K562 treated with DMSO at 1 percent for 12 hours (cell line): Measurements from ENCODE around the gene FAM204A. TPM values are rescaled to one million over a fixed set of nuclear protein-coding genes. Genes with fewer than 3 reads are reported as not detected.

Experiments
- total RNA-seq: library from RNA; unstranded; fragments of 300-600 nt; gene quantifications from 2 replicates; pipeline ENCODE4 v1.2.3, GENCODE V29; 2022; ENCODE audit not compliant: insufficient read depth

Gene FAM204A
- 17.6 and 18.2 TPM in 2 replicates for total RNA-seq

DNA sequence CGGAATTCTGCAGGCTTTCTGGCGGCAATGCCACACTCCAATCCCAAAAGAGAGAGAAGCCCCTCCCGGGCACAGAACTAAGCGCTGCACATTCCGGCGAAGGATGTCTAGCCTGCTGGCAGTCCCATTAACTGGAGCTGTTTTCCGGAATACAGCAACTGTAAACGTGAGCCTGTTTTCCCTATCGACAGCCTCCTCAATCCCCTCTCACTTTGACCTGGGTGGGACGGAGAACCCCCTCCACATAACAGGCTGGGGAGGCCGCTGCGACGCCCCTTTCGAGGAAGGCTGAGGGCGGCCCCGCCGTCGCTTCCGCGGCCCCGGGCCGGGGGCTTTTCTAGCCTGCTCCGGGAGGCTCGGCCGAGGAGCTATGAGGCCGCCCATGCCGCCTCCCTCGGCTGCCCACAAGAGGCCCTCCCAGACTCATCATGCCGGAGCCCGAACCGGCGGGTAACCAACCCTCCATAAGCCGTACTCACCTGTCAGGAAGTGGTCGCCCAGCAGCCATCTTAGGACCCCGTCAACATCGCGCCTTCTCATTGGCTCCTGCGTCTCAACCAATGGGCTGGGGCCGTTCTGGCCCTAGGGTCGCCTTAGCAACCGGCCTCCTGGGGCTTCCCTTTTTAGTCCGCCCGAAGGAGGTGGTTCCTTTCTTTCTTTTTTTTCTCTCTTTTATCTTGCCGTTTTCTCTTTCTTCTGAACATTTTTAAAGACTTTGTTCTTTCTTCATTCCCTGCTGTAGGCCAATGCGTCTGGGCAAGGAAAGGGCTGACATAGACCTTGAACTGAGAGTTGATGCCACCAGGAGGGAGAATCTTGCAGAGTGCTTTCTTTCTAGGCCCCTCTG, at the start of gene FAM204A:
TSS of gene FAM204A (minus strand) at position 534 of the 847 bp plus-strand sequence. CDS start 5,909 bp downstream, outside the sequence.

